DOHH2 (cell line): ENCODE data around the gene CCDC158.
"Not testable (repeated sequence)": the region's sequence is repeated elsewhere in the genome, so short reads cannot be mapped to it uniquely, and the experiment has no call there.

Experiments used
- H3F3A ChIP-seq: fragments of 200-600 bp; sonication (generic), shearing (Covaris generic); 2 replicates; pipeline ENCODE4 v1.6.0; 2016; ENCODE audit warnings: antibody characterized with exemption, mild to moderate bottlenecking; ENCODE audit not compliant: control insufficient read depth, insufficient read depth
- H3K27ac ChIP-seq: fragments of 200-600 bp; sonication (generic); 2 replicates; pipeline ENCODE4 v1.5.1; 2014; ENCODE audit warnings: low read depth, mild to moderate bottlenecking, low read length, moderate library complexity
- H3K27me3 ChIP-seq: fragments of 200-600 bp; sonication (generic); 2 replicates; pipeline ENCODE4 v1.6.1; 2014; ENCODE audit warnings: mild to moderate bottlenecking, low read length, mixed read lengths; ENCODE audit not compliant: control insufficient read depth
- H3K36me3 ChIP-seq: fragments of 200-600 bp; sonication (generic); 2 replicates; pipeline ENCODE4 v1.6.1; 2014; ENCODE audit warnings: mild to moderate bottlenecking, low read length, moderate library complexity, mixed read lengths; ENCODE audit not compliant: control insufficient read depth
- H3K4me1 ChIP-seq: fragments of 200-600 bp; sonication (generic); 2 replicates; pipeline ENCODE4 v1.6.1; 2014; ENCODE audit warnings: mild to moderate bottlenecking, low read length, mixed read lengths; ENCODE audit not compliant: control insufficient read depth
- H3K4me2 ChIP-seq: fragments of 200-600 bp; sonication (generic); 2 replicates; pipeline ENCODE4 v1.6.0; 2014; ENCODE audit warnings: mild to moderate bottlenecking, low read length, moderate library complexity
- H3K4me3 ChIP-seq: fragments of 200-600 bp; sonication (generic); 2 replicates; pipeline ENCODE4 v1.5.1; 2014; ENCODE audit warnings: mild to moderate bottlenecking, low read length, mixed read lengths
- H3K79me2 ChIP-seq: fragments of 200-600 bp; sonication (generic); 2 replicates; pipeline ENCODE4 v1.6.1; 2014; ENCODE audit warnings: mild to moderate bottlenecking, low read length, mixed read lengths; ENCODE audit not compliant: control insufficient read depth
- H3K9me2 ChIP-seq: fragments of 200-600 bp; sonication (generic); replicated peaks from 2 replicates; pipeline ENCODE4 v1.6.1; 2014; ENCODE audit warnings: mild to moderate bottlenecking, low read length, mixed read lengths; ENCODE audit not compliant: control insufficient read depth
- H3K9me3 ChIP-seq: fragments of 200-600 bp; sonication (generic); 2 replicates; pipeline ENCODE4 v1.6.1; 2014; ENCODE audit warnings: antibody characterized with exemption, low read length, mixed read lengths; ENCODE audit not compliant: control insufficient read depth, insufficient read depth
- H4K20me1 ChIP-seq: fragments of 200-600 bp; sonication (generic); 2 replicates; pipeline ENCODE4 v1.6.0; 2014; ENCODE audit warnings: low read depth, mild to moderate bottlenecking, antibody characterized with exemption, low read length, moderate library complexity; ENCODE audit not compliant: control insufficient read depth, insufficient read depth
- EZH2phosphoT487 ChIP-seq: fragments of 200-600 bp; sonication (generic); IDR thresholded peaks from 2 replicates; pipeline ENCODE4 v1.6.1; 2017; ENCODE audit warnings: borderline replicate concordance, mild to moderate bottlenecking, antibody characterized with exemption, low read length, moderate library complexity, mixed read lengths
- TF ChIP-seq, protein P1 (sequence below): fragments of 200-600 bp; sonication (generic); IDR thresholded peaks from one replicate; pipeline ENCODE4 v1.5.1; 2014; ENCODE audit warnings: antibody characterized with exemption, mild to moderate bottlenecking, low read depth, low read length; ENCODE audit not compliant: poor library complexity, severe bottlenecking

Gene CCDC158

DNA sequence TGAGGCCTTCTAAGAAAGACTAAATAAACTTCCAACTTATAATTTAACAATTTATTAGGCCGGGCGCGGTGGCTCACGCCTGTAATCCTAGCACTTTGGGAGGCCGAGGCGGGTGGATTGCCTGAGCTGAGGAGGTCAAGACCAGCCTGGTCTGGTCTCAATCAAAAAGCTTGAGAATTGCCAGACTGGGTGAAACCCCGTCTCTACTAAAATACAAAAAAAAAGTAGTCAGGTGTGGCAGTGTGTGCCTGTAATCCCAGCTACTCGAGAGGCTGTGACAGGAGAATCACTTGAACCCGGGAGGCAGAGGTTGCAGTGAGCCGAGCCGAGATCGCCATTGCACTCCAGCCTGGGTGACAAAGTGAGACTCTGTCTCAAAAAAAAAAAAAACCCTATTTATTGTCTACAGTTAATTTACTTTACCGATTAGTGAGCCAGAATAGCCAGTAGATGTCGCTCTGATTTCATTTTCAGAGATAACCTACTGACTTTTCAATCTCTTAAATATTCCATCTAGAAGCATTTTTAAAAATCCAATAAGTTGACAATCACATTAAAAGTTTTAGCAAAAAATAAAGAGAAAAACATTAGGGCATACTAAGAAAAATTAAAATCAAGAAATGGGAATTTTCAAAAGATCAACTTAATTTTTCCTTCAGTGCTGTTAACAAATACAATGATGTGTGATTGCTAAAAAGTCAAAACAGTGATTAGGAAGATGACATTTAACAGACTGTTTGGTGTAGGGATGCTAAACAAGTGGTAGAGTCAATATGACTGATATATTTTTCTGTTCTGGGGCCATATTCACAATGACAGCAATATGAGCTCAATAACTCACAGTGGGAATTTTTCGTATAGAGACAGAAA is 9.8 kb upstream of the CCDC158 start:
- peaks cover 15% of the 10 kb centered on the region for H3K27me3 ChIP-seq
- H3K4me1 ChIP-seq, result no peaks in the 10 kb centered on the region
- no peaks in the 10 kb centered on the region for H3K79me2 ChIP-seq
- H3K9me2 ChIP-seq, result no peaks in the 10 kb centered on the region
- no peaks in the 10 kb centered on the region for H3F3A ChIP-seq
- H3K36me3 ChIP-seq, result no peaks in the 10 kb centered on the region
- no peak overlapping the region for H3K4me2 ChIP-seq
- H3K27ac ChIP-seq, result no peak overlapping the region
- H3K9me3 ChIP-seq, result no peaks in the 10 kb centered on the region
- no peak overlapping the region for H3K4me3 ChIP-seq
- H4K20me1 ChIP-seq, result no peaks in the 10 kb centered on the region
- no peak for TF ChIP-seq EZH2phosphoT487
- TF ChIP-seq, protein P1, sequence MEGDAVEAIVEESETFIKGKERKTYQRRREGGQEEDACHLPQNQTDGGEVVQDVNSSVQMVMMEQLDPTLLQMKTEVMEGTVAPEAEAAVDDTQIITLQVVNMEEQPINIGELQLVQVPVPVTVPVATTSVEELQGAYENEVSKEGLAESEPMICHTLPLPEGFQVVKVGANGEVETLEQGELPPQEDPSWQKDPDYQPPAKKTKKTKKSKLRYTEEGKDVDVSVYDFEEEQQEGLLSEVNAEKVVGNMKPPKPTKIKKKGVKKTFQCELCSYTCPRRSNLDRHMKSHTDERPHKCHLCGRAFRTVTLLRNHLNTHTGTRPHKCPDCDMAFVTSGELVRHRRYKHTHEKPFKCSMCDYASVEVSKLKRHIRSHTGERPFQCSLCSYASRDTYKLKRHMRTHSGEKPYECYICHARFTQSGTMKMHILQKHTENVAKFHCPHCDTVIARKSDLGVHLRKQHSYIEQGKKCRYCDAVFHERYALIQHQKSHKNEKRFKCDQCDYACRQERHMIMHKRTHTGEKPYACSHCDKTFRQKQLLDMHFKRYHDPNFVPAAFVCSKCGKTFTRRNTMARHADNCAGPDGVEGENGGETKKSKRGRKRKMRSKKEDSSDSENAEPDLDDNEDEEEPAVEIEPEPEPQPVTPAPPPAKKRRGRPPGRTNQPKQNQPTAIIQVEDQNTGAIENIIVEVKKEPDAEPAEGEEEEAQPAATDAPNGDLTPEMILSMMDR, result peak; percentile 72

DNA sequence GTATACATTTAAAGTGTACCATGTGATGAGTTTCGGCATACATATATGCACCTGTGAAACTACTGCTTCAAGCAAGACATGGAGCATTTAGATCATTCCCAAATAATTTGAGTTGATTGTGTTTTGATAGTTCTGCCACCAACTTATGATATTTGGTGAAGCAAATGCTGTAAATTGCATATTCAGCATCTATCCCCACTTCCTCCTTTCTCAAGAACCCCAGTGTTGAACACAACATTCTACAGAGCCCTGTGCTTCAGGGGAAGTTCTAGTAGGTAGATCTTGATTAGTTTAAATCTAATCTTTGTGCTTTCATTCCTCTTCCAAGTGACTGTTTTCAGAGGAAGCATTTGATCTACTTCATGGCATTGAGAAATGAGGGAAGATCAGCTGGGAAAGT is 8.7 kb upstream of the CCDC158 start:
- Histone ChIP-seq H3K79me2 (no peaks in the 10 kb centered on the region), H3K27ac (no peak overlapping the region), H3K4me2 (no peak overlapping the region), H3K9me3 (no peaks in the 10 kb centered on the region), H3K27me3 (peaks cover 6% of the 10 kb centered on the region), H3K36me3 (no peaks in the 10 kb centered on the region), H3F3A (no peaks in the 10 kb centered on the region), H3K4me1 (no peaks in the 10 kb centered on the region), H3K9me2 (no peaks in the 10 kb centered on the region), H4K20me1 (no peaks in the 10 kb centered on the region), H3K4me3 (no peak overlapping the region)
- TF ChIP-seq, protein P1, result no peak
- no peak for TF ChIP-seq EZH2phosphoT487

DNA sequence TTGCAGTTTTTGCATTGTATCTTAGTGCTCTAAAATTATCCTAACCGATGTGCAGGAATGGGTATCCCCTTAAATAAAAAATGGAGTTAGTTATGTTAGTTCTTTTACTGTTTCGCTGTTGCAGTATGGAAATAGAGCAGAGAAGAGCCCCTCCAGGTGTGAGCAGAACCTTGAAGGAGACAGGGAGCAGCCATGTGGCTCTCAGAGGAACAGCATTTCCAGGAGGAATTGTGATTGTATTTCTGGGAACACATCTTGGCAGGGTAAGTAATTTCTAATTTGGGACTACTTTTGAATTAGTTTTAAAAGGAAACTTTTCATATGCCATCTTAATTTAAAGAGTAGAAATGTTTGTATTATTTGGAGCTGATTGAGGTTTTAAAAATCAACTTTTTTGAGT is 5.3 kb upstream of the CCDC158 start:
- H3F3A ChIP-seq, result no peaks in the 10 kb centered on the region
- TF ChIP-seq, protein P1, result no peak
- no peak for TF ChIP-seq EZH2phosphoT487
- no peak overlapping the region for H3K4me2 ChIP-seq
- H4K20me1 ChIP-seq, result no peaks in the 10 kb centered on the region
- no peaks in the 10 kb centered on the region for H3K36me3 ChIP-seq
- H3K4me3 ChIP-seq, result no peak overlapping the region
- no peaks in the 10 kb centered on the region for H3K9me3 ChIP-seq
- H3K27ac ChIP-seq, result no peak overlapping the region
- H3K4me1 ChIP-seq, result no peaks in the 10 kb centered on the region
- H3K79me2 ChIP-seq, result no peaks in the 10 kb centered on the region
- H3K27me3 ChIP-seq, result no peaks in the 10 kb centered on the region; the same call in 1 of the 2 replicates
- no peaks in the 10 kb centered on the region for H3K9me2 ChIP-seq

- H3K9me2 ChIP-seq, H3K79me2 ChIP-seq, H3K4me2 ChIP-seq, H3K4me1 ChIP-seq, H3F3A ChIP-seq, H3K27me3 ChIP-seq, H3K36me3 ChIP-seq, H3K27ac ChIP-seq, H3K4me3 ChIP-seq, H3K9me3 ChIP-seq, H4K20me1 ChIP-seq: not testable (repeated sequence)
These were observed 2.2 kb upstream of the CCDC158 start for GRCh38 chr4:76423159-76423558.
